ENCODE data around the gene MMP8. TPM values are rescaled to one million over a fixed set of nuclear protein-coding genes. Genes with fewer than 3 reads are reported as not detected.

MMP8 gene
- total RNA-seq, 1 experiment from 2014 or later, result not detected

DNA sequence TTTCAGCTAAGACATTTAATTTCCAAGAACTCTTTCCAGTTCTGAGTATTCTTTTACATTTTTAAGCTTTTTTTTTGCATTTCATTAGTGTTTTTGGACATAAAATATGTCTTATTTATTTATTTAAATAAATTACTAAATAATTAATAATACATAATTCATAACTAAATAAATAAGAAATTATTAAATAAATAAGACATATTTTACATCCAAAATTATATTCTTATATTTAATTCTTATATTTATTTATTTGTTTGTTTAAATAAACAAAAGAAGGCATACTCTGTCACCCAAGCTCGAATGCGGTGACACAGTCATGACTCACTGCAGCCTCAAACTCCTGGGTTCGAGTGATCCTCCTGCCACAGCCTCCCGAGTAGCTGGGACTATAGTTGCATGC, 16.1 kb downstream of the MMP8 start:
- intact Hi-C loops (cut with micrococcal nuclease), result no loop called here
- no peak overlapping the region for H3K4me3 ChIP-seq (replicated peaks in 1 of 2; ENCODE audit: low read depth in 1 of 2, low read length in 2 of 2)
- no peaks in the 10 kb centered on the region for H3K79me2 ChIP-seq (ENCODE audit: insufficient read depth, low read length)
- no peak for TF ChIP-seq SIN3A (IDR thresholded peaks at IDR 0.05; ENCODE audit: low read depth)
- TF ChIP-seq ZNF274 (IDR thresholded peaks at IDR 0.05; ENCODE audit: low read depth, low read length), result no peak
- no peak for TF ChIP-seq TCF7L2 (IDR thresholded peaks at IDR 0.05; ENCODE audit: borderline replicate concordance, extremely low read depth, insufficient read depth, insufficient read length)
- TF ChIP-seq EGR1 (IDR thresholded peaks at IDR 0.05; ENCODE audit: low read depth), result no peak
- TF ChIP-seq RAD21 (IDR thresholded peaks at IDR 0.05; ENCODE audit: low read depth), result no peak
- TF ChIP-seq SRF (IDR thresholded peaks at IDR 0.05; ENCODE audit: low read depth), result no peak
- TF ChIP-seq SP1 (IDR thresholded peaks at IDR 0.05; ENCODE audit: low read depth), result no peak
- TF ChIP-seq ZFX (IDR thresholded peaks at IDR 0.05), result no peak
- no peak for TF ChIP-seq EZH2 (IDR thresholded peaks at IDR 0.05)
- TF ChIP-seq ZBTB33 (IDR thresholded peaks at IDR 0.05; ENCODE audit: extremely low read depth, insufficient replicate concordance, low read length), result no peak
- TF ChIP-seq POLR2A (IDR thresholded peaks at IDR 0.05; ENCODE audit: borderline replicate concordance, extremely low read depth, insufficient read depth, insufficient read length), result no peak
- TF ChIP-seq, protein P1, sequence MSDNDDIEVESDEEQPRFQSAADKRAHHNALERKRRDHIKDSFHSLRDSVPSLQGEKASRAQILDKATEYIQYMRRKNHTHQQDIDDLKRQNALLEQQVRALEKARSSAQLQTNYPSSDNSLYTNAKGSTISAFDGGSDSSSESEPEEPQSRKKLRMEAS (IDR thresholded peaks at IDR 0.05), result no peak
- TF ChIP-seq CEBPB (IDR thresholded peaks at IDR 0.05; ENCODE audit: low read depth), result no peak
- no peak for TF ChIP-seq FOSL1 (IDR thresholded peaks at IDR 0.05; ENCODE audit: low read depth)
- TF ChIP-seq CBX3 (IDR thresholded peaks at IDR 0.05; ENCODE audit: low read depth), result no peak
- TF ChIP-seq, protein P2, sequence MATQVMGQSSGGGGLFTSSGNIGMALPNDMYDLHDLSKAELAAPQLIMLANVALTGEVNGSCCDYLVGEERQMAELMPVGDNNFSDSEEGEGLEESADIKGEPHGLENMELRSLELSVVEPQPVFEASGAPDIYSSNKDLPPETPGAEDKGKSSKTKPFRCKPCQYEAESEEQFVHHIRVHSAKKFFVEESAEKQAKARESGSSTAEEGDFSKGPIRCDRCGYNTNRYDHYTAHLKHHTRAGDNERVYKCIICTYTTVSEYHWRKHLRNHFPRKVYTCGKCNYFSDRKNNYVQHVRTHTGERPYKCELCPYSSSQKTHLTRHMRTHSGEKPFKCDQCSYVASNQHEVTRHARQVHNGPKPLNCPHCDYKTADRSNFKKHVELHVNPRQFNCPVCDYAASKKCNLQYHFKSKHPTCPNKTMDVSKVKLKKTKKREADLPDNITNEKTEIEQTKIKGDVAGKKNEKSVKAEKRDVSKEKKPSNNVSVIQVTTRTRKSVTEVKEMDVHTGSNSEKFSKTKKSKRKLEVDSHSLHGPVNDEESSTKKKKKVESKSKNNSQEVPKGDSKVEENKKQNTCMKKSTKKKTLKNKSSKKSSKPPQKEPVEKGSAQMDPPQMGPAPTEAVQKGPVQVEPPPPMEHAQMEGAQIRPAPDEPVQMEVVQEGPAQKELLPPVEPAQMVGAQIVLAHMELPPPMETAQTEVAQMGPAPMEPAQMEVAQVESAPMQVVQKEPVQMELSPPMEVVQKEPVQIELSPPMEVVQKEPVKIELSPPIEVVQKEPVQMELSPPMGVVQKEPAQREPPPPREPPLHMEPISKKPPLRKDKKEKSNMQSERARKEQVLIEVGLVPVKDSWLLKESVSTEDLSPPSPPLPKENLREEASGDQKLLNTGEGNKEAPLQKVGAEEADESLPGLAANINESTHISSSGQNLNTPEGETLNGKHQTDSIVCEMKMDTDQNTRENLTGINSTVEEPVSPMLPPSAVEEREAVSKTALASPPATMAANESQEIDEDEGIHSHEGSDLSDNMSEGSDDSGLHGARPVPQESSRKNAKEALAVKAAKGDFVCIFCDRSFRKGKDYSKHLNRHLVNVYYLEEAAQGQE (IDR thresholded peaks at IDR 0.05; ENCODE audit: low read depth), result no peak
- ATAC-seq, result no peak
- no peak for DNase-seq (ENCODE audit: low read depth, low spot score)
- ChIA-PET RAD21 (ENCODE audit: low non-redundant PET in 1 of 2, low total read pairs in 2 of 2, uncharacterized antibody in 2 of 2, unreplicated experiment in 2 of 2) (no interaction called here), POLR2A (no interaction called here), CTCF (no interaction called here)
- no peaks in the 10 kb centered on the region for H3K27me3 ChIP-seq (ENCODE audit: insufficient read depth, low read length)
- H3K9me2 ChIP-seq (ENCODE audit: insufficient read depth), result no peaks in the 10 kb centered on the region
- no peak overlapping the region for H2AFZ ChIP-seq (ENCODE audit: low read depth, low read length, poor library complexity, severe bottlenecking)
- BruUV-seq (replicated peaks), result no TSS peak
- H3K4me1 ChIP-seq (ENCODE audit: control insufficient read depth in 1 of 2, insufficient read depth in 2 of 2, low read length in 2 of 2), result peaks cover 0 to 4% of the 10 kb centered on the region in 2 experiments; a peak in 1 of 4 replicates
- H3K36me3 ChIP-seq (ENCODE audit: control insufficient read depth in 1 of 2, insufficient read depth in 2 of 2, low read length in 2 of 2), result no peaks in the 10 kb centered on the region
- H3K4me2 ChIP-seq (ENCODE audit: low read length), result no peak overlapping the region
- no peak overlapping the region for H3K9ac ChIP-seq (ENCODE audit: low read length)
- no peaks in the 10 kb centered on the region for H4K20me1 ChIP-seq (ENCODE audit: insufficient read depth)
- H3K9me3 ChIP-seq (ENCODE audit: control insufficient read depth in 1 of 2, insufficient read depth in 1 of 2, low read depth in 1 of 2, low read length in 2 of 2), result no peaks in the 10 kb centered on the region
- no peak overlapping the region for H3K27ac ChIP-seq (ENCODE audit: low read depth, low read length)

Data from HCT116 (cell line).